HEK293 (cell line): ENCODE results near the gene ALMS1.

Experiments used
- CTCF ChIA-PET: fragments of 350-600 bp; formaldehyde crosslinking; extraction: SDS; loops from one replicate; lab custom pipeline; 2021; ENCODE audit warnings: antibody characterized with exemption; lab: Yijun Ruan, JAX
- POLR2A ChIA-PET: fragments of 300-600 bp; formaldehyde crosslinking; extraction: SDS; loops from one replicate; lab custom pipeline; 2020; ENCODE audit warnings: antibody characterized with exemption, inconsistent platforms; lab: Yijun Ruan, JAX
- H3K27ac ChIP-seq: fragments of 200-500 bp; sonication (Bioruptor generic); 2 replicates; pipeline ENCODE4 v1.5.1; 2014; ENCODE audit warnings: low read depth, low read length, control low read depth, inconsistent platforms; ENCODE audit errors: extremely low read depth
- H3K36me3 ChIP-seq, 2 experiments: fragments of 200-500 bp in 1 of 2; sonication (Bioruptor generic) in 1 of 2; 1 replicate in 1 of 2; 2 replicates in 1 of 2; pipeline ENCODE4 v1.5.1; 2014 to 2017; ENCODE audit warnings: inconsistent platforms in 2 of 2, low read length in 2 of 2; ENCODE audit not compliant: control insufficient read depth in 2 of 2, insufficient read depth in 1 of 2
- H3K4me1 ChIP-seq: fragments of 200-500 bp; sonication (Bioruptor generic); 2 replicates; pipeline ENCODE4 v1.5.1; 2014; ENCODE audit warnings: mild to moderate bottlenecking, low read length, inconsistent platforms; ENCODE audit not compliant: control insufficient read depth, insufficient read depth
- H3K4me3 ChIP-seq: 2 replicates; pipeline ENCODE4 v1.5.1; 2011; ENCODE audit warnings: low read depth, mild to moderate bottlenecking, control low read depth, low read length, moderate library complexity
- H3K9me3 ChIP-seq: fragments of 200-500 bp; sonication (Bioruptor generic); 2 replicates; pipeline ENCODE4 v1.5.1; 2014; ENCODE audit warnings: low read depth, low read length, inconsistent platforms; ENCODE audit not compliant: control insufficient read depth, insufficient read depth
- FEZF1 ChIP-seq: fragments of 450-650 bp; formaldehyde crosslinking; IDR thresholded peaks from 2 replicates; pipeline ENCODE4 v1.5.1; 2016; ENCODE audit warnings: missing biosample characterization, missing genetic modification characterization
- GLI4 ChIP-seq: fragments of 450-650 bp; formaldehyde crosslinking; IDR thresholded peaks from 2 replicates; pipeline ENCODE4 v1.5.1; 2016; ENCODE audit warnings: missing biosample characterization, missing genetic modification characterization
- HIC1 ChIP-seq: fragments of 450-650 bp; formaldehyde crosslinking; IDR thresholded peaks from 2 replicates; pipeline ENCODE4 v1.5.1; 2016; ENCODE audit warnings: missing biosample characterization, missing genetic modification characterization
- HOXA7 ChIP-seq: sonication (generic); formaldehyde crosslinking; IDR thresholded peaks from 2 replicates; pipeline ENCODE4 v1.8.1; 2022; ENCODE audit warnings: missing genetic modification reagents, borderline replicate concordance
- TSHZ1 ChIP-seq: fragments of 450-650 bp; formaldehyde crosslinking; IDR thresholded peaks from 2 replicates; pipeline ENCODE4 v1.5.1; 2016; ENCODE audit warnings: missing biosample characterization, missing genetic modification characterization, borderline replicate concordance
- YY1 ChIP-seq: fragments of 450-650 bp; formaldehyde crosslinking; IDR thresholded peaks from 2 replicates; pipeline ENCODE4 v1.5.1; 2018; ENCODE audit warnings: missing biosample characterization, missing genetic modification characterization
- ZBTB11 ChIP-seq: fragments of 450-650 bp; formaldehyde crosslinking; conservative IDR thresholded peaks from 2 replicates; pipeline ENCODE4 v1.5.1; 2016; ENCODE audit warnings: low read depth, missing biosample characterization, missing genetic modification characterization
- ZBTB17 ChIP-seq: fragments of 450-650 bp; formaldehyde crosslinking; IDR thresholded peaks from 2 replicates; pipeline ENCODE4 v1.5.1; 2016; ENCODE audit warnings: missing biosample characterization, missing genetic modification characterization
- ZBTB20 ChIP-seq: fragments of 450-650 bp; formaldehyde crosslinking; IDR thresholded peaks from 2 replicates; pipeline ENCODE4 v1.5.1; 2016; ENCODE audit warnings: missing biosample characterization, missing genetic modification characterization
- ZBTB7A ChIP-seq: fragments of 450-650 bp; formaldehyde crosslinking; IDR thresholded peaks from 2 replicates; pipeline ENCODE4 v1.5.1; 2016; ENCODE audit warnings: low read depth, missing biosample characterization, missing genetic modification characterization
- ZEB2 ChIP-seq: fragments of 450-650 bp; formaldehyde crosslinking; IDR thresholded peaks from 2 replicates; pipeline ENCODE4 v1.5.1; 2016; ENCODE audit warnings: missing biosample characterization, missing genetic modification characterization
- ZFP3 ChIP-seq: fragments of 450-650 bp; formaldehyde crosslinking; IDR thresholded peaks from 2 replicates; pipeline ENCODE4 v1.5.1; 2016; ENCODE audit warnings: low read depth, missing biosample characterization, missing genetic modification characterization
- ZNF140 ChIP-seq: fragments of 450-650 bp; formaldehyde crosslinking; IDR thresholded peaks from 2 replicates; pipeline ENCODE4 v1.5.1; 2016; ENCODE audit warnings: missing biosample characterization, missing genetic modification characterization
- ZNF175 ChIP-seq: fragments of 450-650 bp; formaldehyde crosslinking; IDR thresholded peaks from 2 replicates; pipeline ENCODE4 v1.5.1; 2016; ENCODE audit warnings: missing biosample characterization, missing genetic modification characterization
- ZNF184 ChIP-seq: fragments of 450-650 bp; IDR thresholded peaks from 2 replicates; pipeline ENCODE4 v1.5.1; 2018; ENCODE audit warnings: missing biosample characterization, mild to moderate bottlenecking, missing genetic modification characterization
- ZNF221 ChIP-seq: fragments of 450-650 bp; formaldehyde crosslinking; IDR thresholded peaks from 2 replicates; pipeline ENCODE4 v1.5.1; 2017; ENCODE audit warnings: missing biosample characterization, missing genetic modification characterization, borderline replicate concordance
- ZNF23 ChIP-seq: fragments of 450-650 bp; formaldehyde crosslinking; IDR thresholded peaks from 2 replicates; pipeline ENCODE4 v1.5.1; 2016; ENCODE audit warnings: missing biosample characterization, missing genetic modification characterization, borderline replicate concordance
- ZNF362 ChIP-seq: fragments of 450-650 bp; formaldehyde crosslinking; IDR thresholded peaks from 2 replicates; pipeline ENCODE4 v1.5.1; 2016; ENCODE audit warnings: missing biosample characterization, missing genetic modification characterization
- ZNF391 ChIP-seq: fragments of 450-650 bp; formaldehyde crosslinking; IDR thresholded peaks from 2 replicates; pipeline ENCODE4 v1.5.1; 2016; ENCODE audit warnings: low read depth, missing biosample characterization, missing genetic modification characterization, borderline replicate concordance
- ZNF529 ChIP-seq: fragments of 450-650 bp; formaldehyde crosslinking; IDR thresholded peaks from 2 replicates; pipeline ENCODE4 v1.5.1; 2017; ENCODE audit warnings: missing genetic modification characterization, missing biosample characterization; ENCODE audit not compliant: insufficient replicate concordance
- ZNF558 ChIP-seq: fragments of 450-650 bp; formaldehyde crosslinking; IDR thresholded peaks from 2 replicates; pipeline ENCODE4 v1.5.1; 2016; ENCODE audit warnings: missing biosample characterization, missing genetic modification characterization
- ZNF610 ChIP-seq: fragments of 450-650 bp; formaldehyde crosslinking; IDR thresholded peaks from 2 replicates; pipeline ENCODE4 v1.5.1; 2016; ENCODE audit warnings: missing biosample characterization, missing genetic modification characterization, borderline replicate concordance
- ZNF654 ChIP-seq: fragments of 450-650 bp; formaldehyde crosslinking; IDR thresholded peaks from 2 replicates; pipeline ENCODE4 v1.5.1; 2016; ENCODE audit warnings: low read depth, missing biosample characterization, missing genetic modification characterization
- ZNF707 ChIP-seq: fragments of 450-650 bp; formaldehyde crosslinking; IDR thresholded peaks from 2 replicates; pipeline ENCODE4 v1.5.1; 2016; ENCODE audit warnings: missing biosample characterization, missing genetic modification characterization
- ZNF747 ChIP-seq: fragments of 450-650 bp; formaldehyde crosslinking; IDR thresholded peaks from 2 replicates; pipeline ENCODE4 v1.5.1; 2016; ENCODE audit warnings: missing biosample characterization, missing genetic modification characterization
- ZNF837 ChIP-seq: fragments of 450-650 bp; formaldehyde crosslinking; IDR thresholded peaks from 2 replicates; pipeline ENCODE4 v1.5.1; 2016; ENCODE audit warnings: missing biosample characterization, missing genetic modification characterization
- ZSCAN30 ChIP-seq: fragments of 450-650 bp; IDR thresholded peaks from 2 replicates; pipeline ENCODE4 v1.5.1; 2018; ENCODE audit warnings: missing biosample characterization, mild to moderate bottlenecking, missing genetic modification characterization, moderate library complexity

ALMS1 gene

GRCh38 chr2:73385504-73386341 lies at the start of gene ALMS1:
Gene ALMS1 (plus strand): TSS chr2:73385836. CDS start chr2:73385869, 33 bp downstream.
- Histone ChIP-seq H3K4me3 (peak within 1 kb of the TSS; percentile 96), H3K27ac (peak within 1 kb of the TSS; percentile 89), H3K9me3 (no peaks in the 10 kb centered on the region), H3K36me3 (peaks cover 0 to 1% of the 10 kb centered on the region in 2 experiments; a peak in 1 of 3 replicates), H3K4me1 (no peaks in the 10 kb centered on the region; the same call in 1 of the 2 replicates)
- ChIA-PET POLR2A (interaction anchor here (0.6 to 2.7 kb wide), 7 partner anchors 20 to 352 kb away, joined by 3 to 13 read pairs (median 4); partner anchors contain the start of genes CCT7, PRADC1 and TPRKB), CTCF (interaction anchor here (0.6 to 0.7 kb wide), 2 partner anchors 168 to 247 kb away, joined by 3 to 5 read pairs; no protein-coding TSS in a partner anchor)
- TF ChIP-seq ZBTB11 (tag by site-specific recombination): no peak
- peak; percentile 52; the same call in 1 of the 2 replicates for TF ChIP-seq YY1 (tag by site-specific recombination)
- peak; percentile 76 for TF ChIP-seq ZBTB20 (tag by site-specific recombination)
- TF ChIP-seq ZNF610 (tag by site-specific recombination): 0 out of 2 replicates have a peak, but pooled peaks have one; percentile 24
- no peak for TF ChIP-seq ZFP3
- no peak for TF ChIP-seq ZBTB17 (tag by site-specific recombination)
- peak; percentile 34; the same call in 1 of the 2 replicates for TF ChIP-seq ZSCAN30 (tag by site-specific recombination)
- no peak for TF ChIP-seq ZNF747 (tag by site-specific recombination)
- no peak for TF ChIP-seq HOXA7 (CRISPR knock-in tag)
- TF ChIP-seq ZNF140 (tag by site-specific recombination): no peak
- TF ChIP-seq ZNF184: no peak
- peak; percentile 25; the same call in 1 of the 2 replicates for TF ChIP-seq ZBTB7A (tag by site-specific recombination)
- no peak for TF ChIP-seq ZNF23 (tag by site-specific recombination)
- TF ChIP-seq ZNF654 (tag by site-specific recombination): no peak
- no peak for TF ChIP-seq ZNF175 (tag by site-specific recombination)
- TF ChIP-seq ZNF707: no peak
- no peak for TF ChIP-seq GLI4 (tag by site-specific recombination)
- no peak for TF ChIP-seq ZNF558
- no peak for TF ChIP-seq ZNF529
- TF ChIP-seq TSHZ1 (tag by site-specific recombination): no peak
- TF ChIP-seq ZEB2: no peak
- no peak for TF ChIP-seq ZNF362 (tag by site-specific recombination)
- TF ChIP-seq ZNF221 (tag by site-specific recombination): no peak
- TF ChIP-seq ZNF837 (tag by site-specific recombination): no peak
- no peak for TF ChIP-seq HIC1 (tag by site-specific recombination)
- TF ChIP-seq ZNF391 (tag by site-specific recombination): peak; percentile 52; the same call in 1 of the 2 replicates
- TF ChIP-seq FEZF1: no peak
